Astrocyte (in vitro differentiated cells and primary cell): ENCODE results near the gene PLEKHO2. TPM values are rescaled to one million over a fixed set of nuclear protein-coding genes. Genes with fewer than 3 reads are reported as not detected.

Experiments used
- DNase-seq: peaks from one replicate; pipeline ENCODE4 v3.0.0-alpha.2; 2010; ENCODE audit warnings: low read depth
- FAIRE-seq: peaks from 2 replicates; lab custom pipeline; 2011; peaks lifted over from hg19 to GRCh38; lab: Jason Lieb, UNC
- H2AFZ ChIP-seq: 2 replicates; pipeline ENCODE4 v1.6.0; 2012; ENCODE audit warnings: low read depth, low read length, inconsistent platforms
- H3K27ac ChIP-seq: 2 replicates; pipeline ENCODE4 v1.5.1; 2011; ENCODE audit warnings: low read depth, low read length, inconsistent platforms
- H3K27me3 ChIP-seq: 2 replicates; pipeline ENCODE4 v1.6.0; 2011; ENCODE audit warnings: low read length, inconsistent platforms; ENCODE audit not compliant: insufficient read depth
- H3K36me3 ChIP-seq: 2 replicates; pipeline ENCODE4 v1.5.1; 2011; ENCODE audit warnings: low read length, inconsistent platforms; ENCODE audit not compliant: insufficient read depth
- H3K4me1 ChIP-seq: 2 replicates; pipeline ENCODE4 v1.5.1; 2011; ENCODE audit warnings: low read length, inconsistent platforms; ENCODE audit not compliant: insufficient read depth
- H3K4me2 ChIP-seq: 2 replicates; pipeline ENCODE4 v1.6.0; 2012; ENCODE audit warnings: low read length, inconsistent platforms
- H3K4me3 ChIP-seq: 2 replicates; pipeline ENCODE4 v1.5.1; 2011; ENCODE audit warnings: low read depth, mild to moderate bottlenecking, low read length, inconsistent platforms; ENCODE audit not compliant: insufficient read depth
- H3K79me2 ChIP-seq: 2 replicates; pipeline ENCODE4 v1.6.0; 2012; ENCODE audit warnings: mild to moderate bottlenecking, low read length, inconsistent platforms; ENCODE audit not compliant: insufficient read depth
- H3K9ac ChIP-seq: 2 replicates; pipeline ENCODE4 v1.6.0; 2012; ENCODE audit warnings: mild to moderate bottlenecking, low read length, inconsistent platforms
- H3K9me3 ChIP-seq: 2 replicates; pipeline ENCODE4 v1.5.1; 2012; ENCODE audit warnings: low read depth, mild to moderate bottlenecking, low read length, inconsistent platforms; ENCODE audit not compliant: insufficient read depth
- H4K20me1 ChIP-seq: 2 replicates; pipeline ENCODE4 v1.6.0; 2012; ENCODE audit warnings: low read length, inconsistent platforms; ENCODE audit not compliant: insufficient read depth
- H3K27ac Mint-ChIP-seq: one replicate; pipeline ENCODE4 v1.8.0; 2021; ENCODE audit warnings: mild to moderate bottlenecking, mixed read lengths; ENCODE audit not compliant: unreplicated experiment
- H3K27me3 Mint-ChIP-seq: one replicate; pipeline ENCODE4 v1.8.0; 2021; ENCODE audit warnings: low read depth, mixed read lengths; ENCODE audit not compliant: unreplicated experiment
- H3K36me3 Mint-ChIP-seq: one replicate; pipeline ENCODE4 v1.8.0; 2021; ENCODE audit warnings: low read depth, mixed read lengths; ENCODE audit not compliant: unreplicated experiment
- H3K4me1 Mint-ChIP-seq: one replicate; pipeline ENCODE4 v1.8.0; 2021; ENCODE audit warnings: low read depth, mixed read lengths; ENCODE audit not compliant: unreplicated experiment
- H3K4me3 Mint-ChIP-seq: one replicate; pipeline ENCODE4 v1.8.0; 2021; ENCODE audit warnings: mild to moderate bottlenecking, moderate library complexity, mixed read lengths; ENCODE audit not compliant: unreplicated experiment
- H3K9me3 Mint-ChIP-seq: one replicate; pipeline ENCODE4 v1.8.0; 2021; ENCODE audit warnings: mild to moderate bottlenecking, mixed read lengths; ENCODE audit not compliant: unreplicated experiment
- CTCF ChIP-seq: IDR thresholded peaks from 2 replicates; pipeline ENCODE4 v1.5.1; 2011; ENCODE audit warnings: low read depth, mild to moderate bottlenecking, inconsistent platforms, low read length, moderate library complexity; ENCODE audit not compliant: insufficient read depth
- EZH2 ChIP-seq: IDR thresholded peaks from 2 replicates; pipeline ENCODE4 v1.6.1; 2012; ENCODE audit warnings: mild to moderate bottlenecking, low read length, inconsistent platforms; ENCODE audit not compliant: insufficient read depth
- total RNA-seq: library from RNA; stranded (reverse); gene quantifications from 2 replicates; pipeline ENCODE4 v1.2.1, GENCODE V29; 2021

Gene PLEKHO2
- total RNA-seq, 1 donor from 2014 or later, result 11.5 TPM

DNA sequence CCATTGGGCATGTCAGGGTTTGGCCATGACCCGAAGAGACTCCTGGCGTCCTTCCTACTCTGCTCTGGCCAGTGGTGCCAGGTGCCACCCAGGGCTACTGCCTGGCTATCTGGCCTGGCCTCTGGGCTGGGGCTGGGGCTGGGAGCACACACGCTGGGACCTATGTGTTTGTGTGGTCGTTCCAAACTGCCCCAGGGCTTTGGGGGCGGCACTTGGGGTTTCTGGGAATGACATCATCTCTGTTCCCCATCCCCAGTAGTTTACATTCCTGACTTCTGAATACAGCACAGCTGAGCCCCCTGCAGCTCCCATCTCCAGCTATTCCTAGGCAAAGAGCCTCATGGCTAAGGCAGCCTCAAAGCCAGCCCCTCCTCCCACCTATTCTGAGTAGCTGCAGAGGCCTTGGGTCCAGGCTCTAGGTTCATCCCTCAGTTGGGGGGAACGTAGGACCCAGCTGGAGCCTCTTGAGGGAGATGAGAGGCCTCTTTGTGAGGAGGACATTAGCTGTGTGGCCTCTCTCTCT, 24.3 kb downstream of the PLEKHO2 start:
- no peaks in the 10 kb centered on the region for H3K9me3 Mint-ChIP-seq
- peak overlapping the region; percentile 13 for H3K27ac ChIP-seq

DNA sequence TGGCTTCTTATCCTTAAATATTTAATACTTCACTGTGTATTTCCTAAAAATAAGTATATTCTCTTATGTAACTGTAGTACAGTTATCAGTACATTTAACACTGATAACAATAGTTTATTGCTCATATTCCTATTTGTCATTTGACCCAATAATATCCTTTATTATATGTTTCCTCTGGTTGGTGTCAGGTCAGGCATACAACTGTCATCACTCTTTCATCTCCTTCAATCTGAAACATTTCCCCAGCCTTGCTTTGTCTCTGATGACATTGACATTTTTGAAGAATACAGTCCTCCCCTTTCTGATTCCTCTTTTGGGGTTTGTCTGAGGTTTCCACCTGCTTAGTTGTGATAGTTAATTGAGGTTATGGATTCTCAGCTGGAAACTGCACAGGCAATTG, 27.8 kb downstream of the PLEKHO2 start:
- no peak overlapping the region for H3K4me2 ChIP-seq
- TF ChIP-seq EZH2 (no peak), CTCF (no peak)
- no peaks in the 10 kb centered on the region for H3K9me3 ChIP-seq
- H3K9ac ChIP-seq, result no peak overlapping the region
- H3K27me3 Mint-ChIP-seq, result no peaks in the 10 kb centered on the region
- H3K27me3 ChIP-seq, result no peaks in the 10 kb centered on the region
- no peak overlapping the region for H3K27ac ChIP-seq
- peaks cover 26% of the 10 kb centered on the region for H3K4me1 Mint-ChIP-seq
- H2AFZ ChIP-seq, result no peak overlapping the region
- H3K36me3 ChIP-seq, result no peaks in the 10 kb centered on the region
- H3K4me1 ChIP-seq, result peaks cover 16% of the 10 kb centered on the region
- H3K4me3 ChIP-seq, result no peak overlapping the region
- H3K4me3 Mint-ChIP-seq, result no peak overlapping the region
- no peak overlapping the region for H3K27ac Mint-ChIP-seq
- no peaks in the 10 kb centered on the region for H3K79me2 ChIP-seq
- H3K9me3 Mint-ChIP-seq, result no peaks in the 10 kb centered on the region
- H4K20me1 ChIP-seq, result peaks cover 2% of the 10 kb centered on the region
- FAIRE-seq (no peak), DNase-seq (no peak)
- H3K36me3 Mint-ChIP-seq, result peaks cover 2% of the 10 kb centered on the region

More for the DNA sequence above, 24.3 kb downstream of the PLEKHO2 start:
- no peak overlapping the region for H3K27ac Mint-ChIP-seq
- no peaks in the 10 kb centered on the region for H3K27me3 ChIP-seq
- no peak overlapping the region for H3K4me3 Mint-ChIP-seq
- H3K9ac ChIP-seq, result peak overlapping the region; percentile 17
- no peaks in the 10 kb centered on the region for H3K36me3 ChIP-seq
- peaks cover 18% of the 10 kb centered on the region for H4K20me1 ChIP-seq
- no peaks in the 10 kb centered on the region for H3K27me3 Mint-ChIP-seq
- peaks cover 24% of the 10 kb centered on the region for H3K4me1 Mint-ChIP-seq
- H3K4me1 ChIP-seq, result peaks cover 16% of the 10 kb centered on the region
- H3K4me3 ChIP-seq, result no peak overlapping the region
- peak; percentile 37 for FAIRE-seq
- H3K36me3 Mint-ChIP-seq, result peaks cover 12% of the 10 kb centered on the region
- H3K9me3 ChIP-seq, result no peaks in the 10 kb centered on the region
- no peak overlapping the region for H2AFZ ChIP-seq
- peak; percentile 84 for DNase-seq
- TF ChIP-seq CTCF (no peak), EZH2 (no peak)
- no peaks in the 10 kb centered on the region for H3K79me2 ChIP-seq
- H3K4me2 ChIP-seq, result peak overlapping the region; percentile 52

DNA sequence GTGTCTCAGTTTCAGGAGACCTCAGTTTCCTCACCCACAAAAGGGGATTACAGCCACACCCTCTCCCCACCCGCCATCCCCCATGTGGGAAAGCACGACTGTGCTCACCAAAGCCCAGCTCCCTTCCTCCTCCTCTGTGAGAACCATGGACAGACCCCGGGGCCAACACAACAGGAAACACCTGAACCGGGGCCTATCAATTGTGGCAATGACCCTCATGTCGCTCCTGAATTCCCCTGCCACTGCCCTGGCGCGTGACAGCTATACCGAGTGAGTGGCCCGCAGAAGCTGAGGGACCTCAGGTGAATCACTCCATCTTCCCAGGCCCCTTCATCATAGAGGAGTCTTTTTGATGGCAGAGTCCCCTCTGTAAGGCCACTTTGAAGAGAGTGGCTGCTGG, 28.6 kb downstream of the PLEKHO2 start:
- Histone ChIP-seq H3K27me3 (no peaks in the 10 kb centered on the region), H4K20me1 (no peaks in the 10 kb centered on the region), H3K4me3 (no peak overlapping the region), H2AFZ (no peak overlapping the region), H3K36me3 (no peaks in the 10 kb centered on the region), H3K9ac (no peak overlapping the region), H3K9me3 (no peaks in the 10 kb centered on the region), H3K4me2 (no peak overlapping the region), H3K79me2 (no peaks in the 10 kb centered on the region), H3K27ac (no peak overlapping the region), H3K4me1 (peaks cover 16% of the 10 kb centered on the region)
- Mint-ChIP-seq H3K36me3 (peaks cover 2% of the 10 kb centered on the region), H3K4me1 (peaks cover 34% of the 10 kb centered on the region), H3K4me3 (no peak overlapping the region), H3K9me3 (no peaks in the 10 kb centered on the region), H3K27ac (no peak overlapping the region), H3K27me3 (no peaks in the 10 kb centered on the region)
- DNase-seq (no peak), FAIRE-seq (no peak)
- no peak for TF ChIP-seq EZH2
- no peak for TF ChIP-seq CTCF
